ENCODE data around the gene PDCD2L.
"Not testable (repeated sequence)": the region's sequence is repeated elsewhere in the genome, so short reads cannot be mapped to it uniquely, and the experiment has no call there.

The PDCD2L gene, protein sequence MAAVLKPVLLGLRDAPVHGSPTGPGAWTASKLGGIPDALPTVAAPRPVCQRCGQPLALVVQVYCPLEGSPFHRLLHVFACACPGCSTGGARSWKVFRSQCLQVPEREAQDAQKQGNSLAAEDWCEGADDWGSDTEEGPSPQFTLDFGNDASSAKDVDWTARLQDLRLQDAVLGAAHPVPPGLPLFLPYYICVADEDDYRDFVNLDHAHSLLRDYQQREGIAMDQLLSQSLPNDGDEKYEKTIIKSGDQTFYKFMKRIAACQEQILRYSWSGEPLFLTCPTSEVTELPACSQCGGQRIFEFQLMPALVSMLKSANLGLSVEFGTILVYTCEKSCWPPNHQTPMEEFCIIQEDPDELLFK

DNA sequence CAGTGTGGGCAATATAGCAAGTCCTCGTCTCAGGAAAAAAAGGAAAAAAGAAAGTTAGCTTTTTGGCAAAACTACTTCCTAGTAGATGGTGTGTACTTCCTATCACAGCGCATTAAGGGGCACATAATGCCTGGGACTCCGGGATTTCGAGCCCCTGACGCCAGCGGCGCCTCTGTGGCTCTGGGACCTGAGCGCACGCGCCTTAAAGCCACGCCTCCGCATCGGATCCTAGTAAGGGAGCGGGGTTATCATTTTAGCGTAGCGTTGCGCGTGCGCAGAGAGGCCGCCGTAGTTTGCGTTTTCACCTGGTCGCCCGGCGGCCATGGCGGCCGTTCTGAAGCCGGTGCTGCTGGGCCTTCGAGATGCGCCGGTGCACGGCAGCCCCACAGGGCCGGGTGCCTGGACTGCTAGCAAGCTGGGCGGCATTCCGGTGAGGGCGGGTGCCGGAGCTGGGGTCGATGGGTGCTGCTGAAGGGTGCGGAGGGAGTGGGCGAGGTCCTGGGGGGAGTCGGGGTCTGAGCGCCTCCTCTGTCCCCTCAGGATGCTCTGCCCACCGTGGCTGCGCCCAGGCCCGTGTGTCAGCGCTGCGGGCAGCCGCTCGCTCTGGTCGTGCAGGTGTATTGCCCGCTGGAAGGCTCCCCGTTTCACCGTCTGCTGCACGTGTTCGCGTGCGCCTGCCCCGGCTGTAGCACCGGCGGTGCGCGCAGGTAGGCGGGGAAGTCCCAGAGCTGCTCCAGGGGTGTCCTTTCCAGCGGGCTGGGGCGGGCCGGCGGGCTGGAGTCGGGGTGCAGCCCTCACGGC lies at the start of gene PDCD2L:
Gene PDCD2L (plus strand): TSS at position 291 of the 801 bp plus-strand sequence. CDS start 32 bp downstream, at position 323.
- peak; percentile 93 for DNase-seq

GRCh38 chr19:34355201-34355600 lies 49.0 kb upstream of the PDCD2L start:
- DNase-seq: no peak

GRCh38 chr19:34356875-34357274 lies 47.3 kb upstream of the PDCD2L start:
- no peak for DNase-seq

DNA sequence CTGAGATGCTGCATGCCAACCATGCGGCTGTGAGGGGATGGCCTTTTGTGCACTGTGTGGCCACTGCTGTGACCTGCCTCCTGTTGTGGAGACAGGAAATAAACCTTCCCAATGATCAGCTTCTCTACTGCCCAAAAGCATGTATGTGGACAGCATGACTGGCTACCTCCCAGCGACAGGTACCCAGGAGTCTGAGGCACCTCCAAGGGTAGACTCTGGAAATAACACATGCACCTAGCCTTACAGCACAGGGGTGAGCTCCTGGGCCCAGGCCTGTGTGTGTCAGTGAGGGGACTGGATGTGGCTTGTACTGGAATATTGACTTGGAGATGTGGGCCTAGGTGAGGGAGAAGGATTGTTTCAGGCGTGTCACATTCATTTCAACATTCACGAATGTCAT lies 46.8 kb upstream of the PDCD2L start:
- DNase-seq: no peak

DNA sequence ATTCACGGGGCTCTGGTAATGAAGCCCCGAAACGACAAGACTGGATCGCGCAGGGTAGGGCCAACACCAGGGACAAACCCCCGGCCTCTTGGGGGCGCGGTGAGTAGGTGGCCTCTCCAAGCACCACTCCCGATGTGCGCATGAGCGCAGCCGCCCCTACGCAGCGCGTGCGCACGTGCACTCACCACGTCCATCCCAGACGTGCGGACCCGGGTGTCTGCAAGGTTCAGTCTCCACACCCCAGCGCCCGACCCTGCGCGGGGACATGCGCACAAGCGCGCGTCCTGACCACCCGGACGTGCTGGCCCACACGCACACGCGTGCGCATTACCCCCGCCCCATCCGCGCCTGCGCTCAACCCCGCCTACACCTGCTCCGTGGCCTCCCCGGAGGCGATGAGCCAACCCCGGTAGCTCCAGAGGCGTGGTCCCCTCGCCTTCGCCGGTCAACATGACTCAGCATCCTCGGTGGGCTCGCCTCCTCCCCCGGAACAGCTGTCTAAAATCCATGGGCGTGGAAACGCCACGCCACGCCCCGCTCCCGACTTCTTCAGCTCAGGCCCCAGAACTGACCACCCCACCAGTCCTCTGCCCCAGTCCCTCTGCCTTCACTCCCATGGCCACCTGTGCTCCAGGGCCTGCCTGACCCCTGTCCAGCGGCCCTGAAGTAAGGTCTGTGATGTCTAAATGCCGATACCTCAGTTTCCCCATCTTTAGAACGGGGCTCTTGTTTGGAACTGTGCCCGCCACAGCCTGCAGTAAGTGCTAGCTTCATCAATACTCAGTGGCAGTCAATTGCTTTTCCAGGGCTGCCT lies 44.9 kb upstream of the PDCD2L start:
- DNase-seq: peak; percentile 98

DNA sequence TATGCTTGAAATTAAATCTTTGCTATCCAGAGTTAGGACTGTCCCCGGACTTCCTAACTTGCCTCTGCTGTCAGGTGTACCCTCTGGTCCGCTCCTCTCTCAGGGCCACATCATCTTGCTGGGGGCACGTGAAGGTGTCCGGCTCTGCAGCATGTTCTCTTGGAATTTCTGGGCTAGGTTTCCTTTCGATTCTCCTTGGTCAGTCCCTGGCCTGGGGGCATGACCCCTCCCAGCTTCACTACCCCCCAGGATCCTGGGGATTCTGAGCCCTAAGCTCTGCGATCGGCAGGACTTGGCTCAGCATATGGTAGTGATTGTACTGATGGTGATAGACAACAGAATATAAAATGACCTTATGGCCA lies 44.3 kb upstream of the PDCD2L start:
- no peak for DNase-seq

- no peak for DNase-seq
Measured at GRCh38 chr19:34360354-34360909, 43.8 kb upstream of the PDCD2L start.

- DNase-seq: no peak
Measured at GRCh38 chr19:34362679-34363069, 41.5 kb upstream of the PDCD2L start.

GRCh38 chr19:34363094-34363493 lies 41.1 kb upstream of the PDCD2L start:
- DNase-seq: no peak

- no peak for DNase-seq
Measured at GRCh38 chr19:34363930-34364329, 40.3 kb upstream of the PDCD2L start.

- DNase-seq: no peak
Measured at GRCh38 chr19:34364462-34364829, 39.8 kb upstream of the PDCD2L start.

- peak; percentile 65 for DNase-seq
Measured at GRCh38 chr19:34364830-34365462, 39.3 kb upstream of the PDCD2L start, which contains the start of gene GPI. TSS of gene GPI (plus strand) at chr19:34365196. CDS start at chr19:34365267, 71 bp downstream.

GRCh38 chr19:34365463-34366401 lies 38.5 kb upstream of the PDCD2L start:
- no peak for DNase-seq

- no peak for DNase-seq
Measured at GRCh38 chr19:34366738-34367623, 37.2 kb upstream of the PDCD2L start.

- DNase-seq: no peak
Measured at GRCh38 chr19:34367624-34367957, 36.6 kb upstream of the PDCD2L start.

DNA sequence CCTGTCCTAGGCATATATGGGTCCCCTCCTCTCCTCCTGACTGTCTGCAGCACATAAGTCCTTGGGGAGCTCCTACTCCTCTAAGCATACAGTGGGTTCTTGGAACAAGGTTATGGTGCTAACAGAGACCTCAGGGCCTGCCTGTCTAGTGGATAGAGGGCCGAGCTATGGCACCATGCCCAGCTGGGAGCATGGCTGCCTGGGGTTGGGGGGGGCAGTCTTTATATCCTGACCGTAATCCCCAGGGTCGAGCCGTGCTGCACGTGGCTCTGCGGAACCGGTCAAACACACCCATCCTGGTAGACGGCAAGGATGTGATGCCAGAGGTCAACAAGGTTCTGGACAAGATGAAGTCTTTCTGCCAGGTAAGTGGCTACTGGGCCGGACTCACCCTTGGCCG lies 35.9 kb upstream of the PDCD2L start:
- DNase-seq: no peak

DNA sequence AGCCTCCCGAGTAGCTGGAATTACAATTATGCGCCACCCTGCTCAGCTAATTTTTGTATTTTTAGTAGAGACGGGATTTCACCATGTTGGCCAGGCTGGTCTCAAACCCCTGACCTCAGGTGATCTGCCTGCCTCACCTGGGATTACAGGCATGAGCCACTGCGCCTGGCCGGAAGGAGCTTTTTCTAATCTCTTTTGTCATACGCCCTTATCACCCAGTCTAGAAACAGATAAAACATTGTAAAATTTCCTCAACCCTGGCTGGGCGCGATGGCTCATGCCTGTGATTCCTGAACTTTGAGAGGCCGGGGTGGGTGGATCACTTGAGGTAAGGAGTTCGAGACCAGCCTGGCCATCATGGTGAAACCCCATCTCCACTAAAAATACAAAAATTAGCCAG lies 35.0 kb upstream of the PDCD2L start:
- not testable (repeated sequence) for DNase-seq

GRCh38 chr19:34370117-34370516 lies 34.1 kb upstream of the PDCD2L start:
- DNase-seq: no peak

GRCh38 chr19:34370983-34371382 lies 33.2 kb upstream of the PDCD2L start:
- DNase-seq: no peak

DNA sequence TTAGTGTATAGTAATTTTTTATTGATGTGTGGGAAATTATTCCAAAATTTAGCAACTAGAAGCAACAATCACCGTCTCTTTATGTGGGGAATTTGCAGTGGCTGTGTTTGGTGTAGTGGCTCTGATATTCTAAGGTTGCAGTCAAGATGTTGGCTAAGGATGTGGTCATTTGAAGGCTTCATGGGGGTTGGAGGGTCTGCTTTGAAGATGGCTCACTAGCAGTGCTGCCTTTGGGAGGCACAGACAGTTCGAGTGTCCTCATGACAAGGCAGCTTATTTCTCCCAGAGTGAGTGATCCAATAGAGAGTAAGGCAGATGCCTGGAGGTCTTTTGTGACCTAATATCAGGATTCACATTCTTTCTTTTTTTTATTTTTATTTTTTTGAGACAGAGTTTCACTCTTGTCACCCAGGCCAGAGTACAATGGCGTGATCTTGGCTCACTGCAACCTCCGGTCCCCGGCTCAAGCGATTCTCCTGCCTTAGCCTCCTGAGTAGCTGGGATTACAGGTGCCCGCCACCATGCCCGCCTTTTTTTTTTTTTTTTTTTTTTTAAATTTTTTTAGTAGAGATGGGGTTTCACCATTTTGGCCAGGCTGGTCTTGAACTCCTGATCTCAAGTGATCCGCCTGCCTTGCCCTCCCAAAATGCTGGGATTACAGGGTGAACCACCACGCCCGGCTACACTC lies 30.5 kb upstream of the PDCD2L start:
- no peak for DNase-seq

Data from COR-L47 (cell line).